ENCODE results near the gene KCTD4.

DNA sequence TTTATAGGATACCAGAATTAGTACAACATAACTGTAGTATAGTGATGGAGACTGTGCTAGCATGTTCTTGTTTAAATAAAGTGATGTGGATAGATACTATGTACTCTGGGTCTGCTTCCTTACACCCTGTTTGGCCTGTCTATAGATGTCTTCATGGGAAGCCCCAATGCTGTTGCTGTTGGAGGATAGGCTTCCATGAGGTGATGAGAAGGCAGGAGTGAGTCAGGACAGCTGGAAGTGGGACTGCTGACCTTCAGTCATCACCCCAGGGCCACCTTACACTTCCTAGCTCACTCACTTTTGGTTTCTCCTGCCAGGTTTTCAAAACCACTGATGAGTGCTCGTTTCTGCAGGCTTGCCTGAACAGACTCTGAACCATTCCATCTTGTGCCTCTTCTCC lies 4.2 kb downstream of the KCTD4 start:
- TF ChIP-seq YY1 (IDR thresholded peaks at IDR 0.05; ENCODE audit: insufficient read depth, insufficient read length), result no peak
- TF ChIP-seq ZNF274 (IDR thresholded peaks at IDR 0.05; ENCODE audit: low read depth, low read length), result no peak
